Colon (tissue), 2 donors: Measurements from ENCODE around the gene TNS3.

Experiments
- FAIRE-seq: peaks from 2 replicates; lab custom pipeline; 2012; peaks lifted over from hg19 to GRCh38; lab: Jason Lieb, UNC
- donor health status: control.
- donor health status: control.

TNS3 gene

GRCh38 chr7:47505312-47506007 is 76.5 kb downstream of the TNS3 start:
- FAIRE-seq = no peak

- no peak for FAIRE-seq
Observed at GRCh38 chr7:47504551-47505311, 77.2 kb downstream of the TNS3 start.

- no peak for FAIRE-seq
Observed at GRCh38 chr7:47503281-47503680, 78.6 kb downstream of the TNS3 start.

GRCh38 chr7:47502240-47502877 is 79.6 kb downstream of the TNS3 start:
- FAIRE-seq = no peak

GRCh38 chr7:47501406-47501805 is 80.5 kb downstream of the TNS3 start:
- FAIRE-seq = no peak

GRCh38 chr7:47500103-47500563 is 81.8 kb downstream of the TNS3 start:
- FAIRE-seq = no peak

- no peak for FAIRE-seq
Observed at GRCh38 chr7:47498229-47499056, 83.5 kb downstream of the TNS3 start.

- FAIRE-seq = no peak
Observed at GRCh38 chr7:47497367-47498096, 84.4 kb downstream of the TNS3 start.

- FAIRE-seq = no peak
Observed at GRCh38 chr7:47496666-47497065, 85.2 kb downstream of the TNS3 start.

GRCh38 chr7:47496056-47496665 is 85.8 kb downstream of the TNS3 start:
- no peak for FAIRE-seq

- FAIRE-seq = no peak
Observed at GRCh38 chr7:47493976-47494911, 87.7 kb downstream of the TNS3 start.

GRCh38 chr7:47492716-47493325 is 89.1 kb downstream of the TNS3 start:
- no peak for FAIRE-seq

- no peak for FAIRE-seq
Observed at GRCh38 chr7:47490501-47491265, 91.2 kb downstream of the TNS3 start.

- FAIRE-seq = no peak
Observed at GRCh38 chr7:47489624-47490023, 92.3 kb downstream of the TNS3 start.

- FAIRE-seq = no peak
Observed at GRCh38 chr7:47488969-47489342, 93.0 kb downstream of the TNS3 start.

- FAIRE-seq = no peak
Observed at GRCh38 chr7:47488201-47488968, 93.5 kb downstream of the TNS3 start.

- FAIRE-seq = no peak
Observed at GRCh38 chr7:47485640-47486435, 96.1 kb downstream of the TNS3 start.
